ENCODE measurements around the gene VPS33A.
"Not testable (repeated sequence)": the region's sequence is repeated elsewhere in the genome, so short reads cannot be mapped to it uniquely, and the experiment has no call there.

The VPS33A gene

DNA sequence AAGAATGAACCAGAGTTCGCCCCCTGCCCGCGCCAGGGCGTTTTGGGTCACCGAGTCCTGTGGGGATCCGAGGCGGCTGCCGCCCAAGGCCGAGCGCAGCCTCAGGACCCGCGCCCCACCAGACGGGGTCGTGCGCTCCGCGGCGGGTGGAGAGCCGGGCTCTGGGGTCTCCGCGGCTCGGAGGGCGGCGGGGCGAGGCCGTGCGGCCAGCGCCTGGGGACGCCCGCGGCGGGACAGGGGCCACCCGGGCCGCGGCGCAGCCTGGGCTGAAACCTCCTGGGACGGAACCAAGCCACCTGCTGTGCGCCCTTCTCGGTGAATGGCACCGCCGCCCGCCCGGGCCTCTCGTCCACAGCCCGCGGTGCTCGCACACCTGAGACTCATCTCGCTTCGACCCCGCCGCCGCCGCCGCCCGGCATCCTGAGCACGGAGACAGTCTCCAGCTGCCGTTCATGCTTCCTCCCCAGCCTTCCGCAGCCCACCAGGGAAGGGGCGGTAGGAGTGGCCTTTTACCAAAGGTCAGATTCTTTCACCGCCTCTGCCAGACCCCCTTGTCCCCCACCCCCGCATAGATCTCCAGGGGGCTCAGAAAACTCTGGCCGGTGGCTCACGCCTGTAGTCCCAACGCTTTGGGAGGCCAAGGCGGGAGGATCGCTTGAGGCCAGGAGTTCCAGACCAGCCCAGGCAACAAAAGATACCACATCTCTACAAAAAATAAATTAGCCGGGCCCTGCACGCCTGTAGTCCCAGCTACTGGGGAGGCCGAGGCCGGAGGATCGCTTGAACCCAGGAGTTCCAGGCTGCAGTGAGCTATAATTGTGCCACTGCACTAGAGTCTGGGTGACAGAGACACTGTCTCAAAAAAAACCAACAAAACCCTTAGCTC is 61.9 kb downstream of the VPS33A start:
- DNase-seq (ENCODE audit: low spot score) = no peak

DNA sequence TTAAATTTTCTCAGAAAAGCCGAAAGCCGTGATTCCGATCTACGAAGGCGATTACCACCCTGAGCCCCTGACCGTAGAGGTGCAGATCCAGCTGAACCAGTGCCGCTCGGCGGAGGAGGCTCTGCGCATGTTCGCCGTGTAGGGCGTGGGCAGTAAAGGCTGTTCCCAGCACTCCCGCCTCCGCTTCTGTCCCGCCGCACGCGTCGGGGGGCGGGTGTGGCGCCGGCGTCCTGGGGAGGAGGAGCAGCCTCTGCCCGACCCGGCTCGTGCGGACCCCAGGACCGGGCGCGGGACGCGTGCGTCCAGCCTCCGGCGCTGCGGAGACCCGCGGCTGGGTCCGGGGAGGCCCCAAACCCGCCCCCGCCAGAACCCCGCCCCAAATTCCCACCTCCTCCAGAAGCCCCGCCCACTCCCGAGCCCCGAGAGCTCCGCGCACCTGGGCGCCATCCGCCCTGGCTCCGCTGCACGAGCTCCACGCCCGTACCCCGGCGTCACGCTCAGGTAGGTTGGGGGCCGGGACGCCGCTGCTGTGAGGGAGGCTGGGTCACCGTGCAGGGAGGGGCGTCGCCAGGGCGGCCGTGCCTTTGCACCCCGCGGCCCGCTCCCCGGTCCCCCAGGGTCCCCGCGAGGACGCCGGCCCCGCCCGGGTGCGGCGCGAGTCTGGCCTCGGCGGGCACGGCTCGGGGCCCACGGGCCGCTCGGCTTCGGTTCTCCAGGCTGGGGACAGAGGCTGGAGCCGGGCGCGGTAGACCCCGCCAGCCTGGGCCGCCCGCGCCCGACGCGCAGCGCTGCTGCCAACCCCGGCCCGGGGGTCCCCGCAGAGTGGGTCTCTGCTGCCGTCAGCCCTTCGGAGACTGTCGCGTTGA is 62.8 kb downstream of the VPS33A start, which contains the start of gene B3GNT4:
Gene B3GNT4, plus strand, starts transcription at position 409 of the 866 bp plus-strand sequence. CDS start 910 bp downstream, outside the sequence.
- DNase-seq (ENCODE audit: low spot score) = peak; percentile 70

DNA sequence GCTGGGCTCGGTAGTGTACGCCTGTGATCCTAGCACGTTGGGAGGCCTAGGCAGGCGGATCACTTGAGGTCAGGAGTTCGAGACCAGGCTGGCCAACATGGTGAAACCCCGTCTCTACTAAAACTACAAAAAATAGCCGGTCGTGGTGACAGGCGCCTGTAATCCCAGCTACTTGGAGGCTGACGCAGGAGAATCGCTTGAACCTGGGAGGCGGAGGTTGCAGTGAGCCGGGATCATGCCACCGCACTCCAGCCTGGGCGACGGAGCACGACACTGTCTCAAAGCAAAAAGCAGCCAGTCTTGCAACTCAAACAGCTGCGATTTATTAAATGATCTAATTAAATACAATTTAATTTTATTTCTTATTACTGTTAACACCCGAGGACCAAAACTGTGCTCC is 63.5 kb downstream of the VPS33A start:
- not testable (repeated sequence) for DNase-seq (ENCODE audit: low spot score)

DNA sequence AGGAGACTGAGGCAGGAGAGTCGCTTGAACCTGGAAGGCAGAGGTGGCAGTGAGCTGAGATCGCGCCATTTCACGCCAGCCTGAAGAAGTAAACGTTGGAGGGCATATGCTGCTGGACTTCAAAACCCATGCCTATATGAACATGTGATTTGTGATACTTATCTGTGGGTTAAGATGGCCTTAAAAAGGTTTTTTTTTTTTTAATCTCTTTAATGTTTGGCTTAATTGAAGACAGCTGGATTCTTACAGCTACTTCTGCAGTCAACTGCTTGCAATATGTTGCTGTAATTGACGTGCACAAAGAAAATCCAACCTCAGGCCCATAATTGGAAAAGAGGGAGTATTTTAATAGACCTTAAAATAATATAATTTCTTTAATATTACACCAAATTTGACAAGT is 64.3 kb downstream of the VPS33A start:
- no peak for DNase-seq (ENCODE audit: low spot score)

DNA sequence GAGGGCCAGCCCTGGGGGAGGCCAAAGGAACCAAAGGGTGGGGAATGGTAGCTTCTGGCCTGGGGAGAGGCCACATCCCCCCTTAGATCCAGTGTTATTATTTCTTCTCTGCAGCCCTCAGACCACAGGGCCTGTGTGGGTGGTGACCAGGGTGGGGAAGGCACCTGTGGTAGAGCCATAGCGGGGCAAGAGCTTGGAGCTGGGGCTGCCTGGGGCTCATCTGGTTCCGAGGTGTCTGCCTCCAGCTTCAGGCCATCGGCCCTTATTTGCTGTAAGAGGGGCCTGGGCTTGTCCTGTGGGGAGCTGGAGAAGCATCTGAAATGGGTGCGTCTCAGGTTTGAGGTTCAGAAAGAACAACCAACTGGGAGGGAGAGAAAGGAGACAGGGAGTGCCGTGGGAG is 64.9 kb downstream of the VPS33A start:
- no peak for DNase-seq (ENCODE audit: low spot score)

DNA sequence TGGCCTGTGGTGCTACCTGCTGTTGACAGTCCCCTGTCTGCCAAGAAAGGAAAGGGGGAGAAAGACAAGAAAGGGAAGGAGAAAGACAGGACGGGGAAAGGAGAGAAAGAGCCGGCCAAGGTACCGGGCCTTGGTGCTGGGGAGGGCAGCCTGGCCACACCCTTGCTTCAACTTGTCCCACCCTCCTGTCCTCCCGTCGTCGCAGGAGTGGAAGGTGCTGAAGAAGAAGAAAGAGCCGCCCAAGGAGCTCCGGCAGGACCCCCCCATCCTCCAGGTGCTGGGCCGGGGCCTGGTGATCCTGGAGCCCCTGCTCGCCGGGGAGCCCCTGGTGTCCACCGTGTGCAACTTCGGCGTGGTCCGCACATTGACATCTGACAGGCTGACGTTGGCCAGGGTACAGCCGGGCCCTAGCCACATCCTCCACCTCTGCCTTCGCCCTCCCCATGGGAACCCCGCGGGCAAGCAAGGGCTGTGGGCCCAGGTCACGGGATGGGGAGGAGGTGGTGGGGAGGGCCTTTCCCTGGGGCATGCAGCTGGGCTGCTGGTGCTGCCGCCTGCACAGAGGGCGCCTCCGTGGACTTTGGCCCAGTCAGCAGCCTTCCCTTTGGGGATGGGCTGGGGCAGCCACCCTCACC is 65.6 kb downstream of the VPS33A start:
- no peak for DNase-seq (ENCODE audit: low spot score)

DNA sequence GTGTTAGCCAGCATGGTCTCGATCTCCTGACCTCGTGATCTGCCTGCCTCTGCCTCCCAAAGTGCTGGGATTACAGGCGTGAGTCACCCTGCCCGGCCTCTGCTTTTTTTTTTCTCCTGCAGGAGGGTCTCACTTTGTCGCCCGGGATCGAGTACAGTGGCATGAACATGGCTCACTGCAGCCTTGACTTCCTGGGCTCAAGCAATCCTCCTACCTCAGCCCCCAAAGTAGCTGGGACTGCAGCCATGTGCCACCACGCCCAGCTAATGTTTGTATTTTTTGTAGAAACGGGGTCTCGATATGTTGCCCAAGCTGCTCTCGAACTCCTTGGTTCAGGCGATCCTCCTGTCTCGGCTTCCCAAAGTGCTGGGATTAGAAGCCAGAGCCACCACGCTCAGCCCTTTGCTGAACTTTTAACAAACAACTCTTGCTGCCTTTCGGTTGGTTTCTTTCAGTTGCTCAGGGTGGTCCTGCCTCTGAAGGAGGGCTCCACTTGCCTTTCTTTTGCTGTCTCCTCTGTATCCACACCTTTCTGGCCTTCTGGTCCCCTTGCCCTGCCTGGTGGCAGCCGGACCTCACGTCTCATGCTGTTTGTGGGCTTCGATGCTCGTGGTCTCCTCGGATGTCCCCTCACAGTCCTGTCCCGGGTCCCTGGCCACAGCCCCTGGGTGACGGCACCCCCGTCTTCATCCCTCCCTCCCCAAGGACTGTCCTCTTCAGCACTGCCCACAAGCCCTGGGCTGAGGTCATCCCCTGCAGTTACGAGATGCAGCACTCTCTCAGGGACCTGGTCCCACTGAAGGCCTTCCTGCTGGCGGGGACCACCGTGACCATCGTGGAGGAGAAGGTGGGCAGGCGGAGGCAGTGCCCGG is 66.6 kb downstream of the VPS33A start:
- DNase-seq (ENCODE audit: low spot score) = no peak

DNA sequence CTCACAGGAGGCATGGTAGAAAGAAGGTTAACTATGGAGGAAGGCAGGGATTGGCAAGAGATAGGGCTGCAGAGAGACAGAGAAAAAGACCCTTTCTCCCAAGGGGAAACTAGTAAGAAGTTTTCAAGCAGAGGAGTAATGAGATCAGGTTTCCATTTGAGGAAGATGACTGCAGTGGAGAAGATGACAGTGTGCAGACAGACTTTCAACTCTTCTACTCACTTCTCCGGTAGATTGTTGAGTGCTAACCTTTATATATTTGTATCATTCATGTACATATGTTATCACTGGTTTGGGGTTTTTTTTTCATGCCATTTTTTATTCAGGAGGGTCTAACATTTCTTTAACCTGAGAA is 68.7 kb downstream of the VPS33A start:
- no peak for DNase-seq (ENCODE audit: low spot score)

DNA sequence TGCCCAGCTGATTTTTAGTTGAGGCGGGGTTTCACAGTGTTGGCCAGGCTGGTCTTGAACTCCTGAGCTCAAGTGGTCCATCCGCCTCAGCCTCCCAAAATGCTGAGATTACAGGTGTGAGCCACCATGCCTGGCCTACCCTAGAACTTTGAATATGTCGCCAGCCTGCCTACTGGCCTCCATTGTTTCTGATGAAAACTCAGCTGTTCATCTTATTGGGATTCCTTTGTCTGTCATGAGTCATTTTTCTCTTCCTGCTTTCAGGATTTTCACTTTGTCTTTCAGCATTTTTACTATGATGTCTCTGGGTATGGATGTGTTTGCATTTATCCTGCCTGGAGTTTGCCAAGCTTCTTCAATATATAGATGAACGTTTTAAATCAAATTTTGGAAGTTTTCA is 70.9 kb downstream of the VPS33A start:
- no peak for DNase-seq (ENCODE audit: low spot score)

DNA sequence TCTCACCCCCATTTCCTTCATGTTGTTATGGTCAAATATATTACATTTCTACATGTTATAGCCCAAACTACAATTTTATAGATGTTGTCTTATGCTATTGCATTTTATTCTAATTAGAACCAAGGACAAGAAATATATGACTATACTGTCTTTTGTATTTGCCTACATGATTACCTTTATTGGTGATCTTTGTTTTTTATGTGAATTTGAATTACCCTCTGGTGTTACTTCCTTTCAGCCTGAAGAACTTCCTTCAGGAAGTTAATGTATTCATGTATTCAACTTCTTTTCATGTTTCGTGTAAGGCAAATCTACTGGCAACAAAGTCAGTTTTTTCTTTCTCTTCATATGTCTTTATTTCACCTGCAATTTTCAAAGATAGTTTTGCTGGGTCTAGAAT is 71.5 kb downstream of the VPS33A start:
- no peak for DNase-seq (ENCODE audit: low spot score)

DNA sequence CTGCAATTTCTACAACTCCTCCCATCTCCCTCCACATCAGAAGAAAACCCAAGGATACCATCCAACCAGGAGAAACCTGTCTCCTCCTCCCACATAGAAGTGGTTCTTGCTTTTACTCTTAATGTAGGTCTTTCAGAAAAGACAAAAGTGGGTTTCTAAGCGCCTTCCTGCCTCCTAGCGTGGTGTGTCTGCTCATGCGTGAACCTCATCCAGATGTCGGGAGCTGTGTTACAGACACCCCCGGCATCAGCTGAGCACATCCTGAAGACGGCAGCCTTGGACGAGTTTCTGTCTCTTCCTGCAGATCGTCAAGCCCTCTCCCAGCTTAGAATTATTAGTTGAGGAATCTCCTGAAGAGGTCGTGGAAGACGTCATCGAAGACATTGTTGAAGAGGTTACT is 73.9 kb downstream of the VPS33A start:
- no peak for DNase-seq (ENCODE audit: low spot score)

DNA sequence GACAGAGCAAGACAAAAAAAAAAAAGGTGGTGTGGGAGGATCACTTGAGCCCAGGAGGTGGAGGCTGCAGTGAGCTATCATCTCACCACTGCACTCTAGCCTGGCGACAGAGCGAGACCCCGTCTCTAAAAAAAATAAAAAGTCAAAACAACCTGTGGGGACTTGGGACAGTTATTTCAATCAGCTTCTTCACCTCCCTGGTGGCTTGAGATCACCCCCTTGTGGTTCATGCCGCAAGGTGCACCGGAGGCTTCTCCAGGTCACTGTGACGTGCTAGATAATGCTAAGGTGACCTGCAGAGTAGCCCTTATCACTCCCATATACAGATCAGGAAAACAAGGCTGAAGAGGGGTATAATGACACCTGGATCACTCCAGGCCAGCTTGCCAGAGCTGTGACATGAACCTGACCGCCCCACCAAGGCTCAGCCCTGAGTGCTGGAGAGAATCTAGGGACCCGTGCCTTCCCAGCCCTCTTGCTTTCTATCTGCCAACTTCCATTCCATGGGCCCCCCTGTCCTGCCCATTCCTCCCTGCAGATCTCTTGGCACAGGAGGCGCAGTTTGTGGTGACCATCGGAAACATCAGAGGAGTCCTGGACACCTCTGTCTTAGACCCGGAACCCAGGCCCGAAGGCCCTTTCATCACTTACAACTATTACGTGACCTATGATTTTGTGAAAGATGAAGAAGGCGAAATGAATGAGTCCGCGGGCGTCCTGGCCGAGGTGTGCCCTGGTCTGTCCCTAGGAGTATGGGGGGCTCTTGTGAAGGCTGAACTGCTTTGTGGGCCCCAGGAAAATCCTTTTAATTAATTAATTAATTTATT is 75.2 kb downstream of the VPS33A start:
- DNase-seq (ENCODE audit: low spot score) = peak; percentile 86

DNA sequence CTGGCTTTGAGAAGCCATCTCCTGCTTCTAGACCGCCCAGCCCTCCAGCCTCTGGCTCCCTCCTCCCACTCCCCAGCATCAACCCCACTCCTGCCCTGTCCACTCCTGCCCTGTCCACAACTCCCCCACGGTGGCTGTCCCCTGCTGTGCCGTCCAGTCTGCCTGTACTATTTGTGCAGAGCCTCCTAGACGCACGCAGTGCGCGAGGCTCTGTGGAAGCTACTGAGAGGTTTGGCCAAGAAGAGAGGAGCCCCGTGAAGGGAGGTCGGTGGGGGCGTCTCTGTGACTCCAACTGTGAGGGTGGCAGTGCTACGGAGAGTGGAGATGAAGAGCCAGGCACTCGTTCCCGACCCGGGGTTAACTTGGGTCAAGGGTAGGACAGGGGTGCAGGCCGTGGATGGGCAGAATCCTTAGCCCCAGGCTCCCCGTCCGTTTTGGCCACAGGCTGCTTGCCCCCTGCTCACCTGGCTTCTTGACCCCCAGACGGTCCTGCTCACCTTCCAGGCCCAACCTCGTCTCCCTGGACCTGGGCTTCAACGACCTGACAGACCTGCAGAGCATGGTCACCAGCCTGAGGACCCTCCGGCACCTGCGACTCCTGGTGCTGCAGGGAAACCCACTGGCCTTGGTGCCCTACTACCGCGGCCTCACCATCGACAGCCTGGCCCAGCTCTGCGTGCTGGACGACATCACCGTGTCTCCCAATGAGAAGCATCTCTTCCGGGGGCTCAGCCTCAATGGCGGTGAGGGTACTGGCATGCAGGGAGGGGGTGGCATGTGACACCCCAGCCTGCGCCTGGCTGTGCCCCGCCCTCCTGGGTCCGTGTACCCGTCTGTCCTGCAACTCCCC is 76.4 kb downstream of the VPS33A start:
- no peak for DNase-seq (ENCODE audit: low spot score)

DNA sequence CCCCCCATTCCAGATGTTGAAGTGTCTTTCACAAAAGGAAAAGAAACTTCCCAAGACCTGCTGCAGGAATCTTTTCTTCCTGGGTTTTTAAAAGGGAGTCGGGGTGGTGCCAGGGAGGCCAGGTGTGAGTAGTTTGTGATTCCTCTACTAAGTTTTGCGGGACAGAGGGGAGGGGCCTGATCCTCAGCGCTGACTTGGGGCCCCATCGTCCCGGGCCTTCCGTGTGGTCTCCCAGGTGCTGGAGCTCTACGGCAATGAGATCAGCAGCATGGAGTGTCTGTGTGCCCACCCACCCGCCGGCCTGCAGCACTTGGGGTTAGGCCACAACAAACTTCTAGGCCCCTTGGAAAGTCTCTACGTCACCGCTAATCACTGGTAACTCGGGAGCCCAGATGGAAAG is 78.8 kb downstream of the VPS33A start:
- DNase-seq (ENCODE audit: low spot score) = no peak

DNA sequence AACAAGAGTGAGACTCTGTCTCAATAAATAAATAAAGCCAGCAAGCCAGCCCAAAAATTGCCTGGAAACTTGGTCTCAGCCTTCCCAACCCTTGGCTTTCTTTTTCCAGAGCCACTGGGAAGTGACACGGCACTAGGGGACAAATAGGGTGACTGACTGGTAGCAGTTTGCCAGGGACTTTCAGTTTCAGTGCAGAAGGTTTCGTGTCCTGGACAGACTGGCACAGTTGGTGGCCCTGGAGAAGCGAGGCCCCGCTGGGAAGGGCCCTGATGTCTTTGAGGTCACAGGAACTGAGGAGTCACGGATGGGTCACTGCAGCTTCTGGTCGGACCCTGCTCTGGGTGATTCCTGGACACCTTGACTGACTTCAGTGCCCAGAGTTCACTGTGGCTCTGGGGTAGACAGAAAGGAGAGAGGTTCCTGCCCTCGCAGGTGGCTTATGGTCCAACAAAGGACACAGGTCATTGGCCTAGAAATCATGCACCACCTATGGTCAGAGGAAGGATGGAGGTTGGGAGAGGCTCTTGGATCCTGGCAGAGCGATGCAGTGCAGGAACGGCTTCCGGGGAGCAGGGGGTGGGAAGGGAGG is 80.7 kb downstream of the VPS33A start:
- DNase-seq (ENCODE audit: low spot score) = no peak

DNA sequence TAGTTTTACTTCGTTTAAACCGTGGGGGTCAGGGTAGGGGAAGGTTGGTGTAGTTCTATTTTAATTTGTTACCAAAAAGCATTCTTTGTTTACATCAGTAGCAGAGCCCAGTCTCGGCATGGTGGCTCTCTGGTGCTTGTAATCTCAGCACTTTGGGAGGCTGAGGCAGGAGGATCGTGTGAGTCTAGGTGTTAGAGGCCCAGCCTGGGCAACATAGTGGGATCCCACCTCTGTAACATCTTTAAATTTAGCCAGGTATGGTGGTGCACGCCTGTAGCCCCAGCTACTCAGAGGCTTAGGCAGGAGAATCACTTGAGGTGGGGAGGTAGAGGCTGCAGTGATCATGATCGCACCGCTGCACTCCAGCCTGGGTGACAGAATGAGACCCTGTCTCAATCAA is 81.2 kb downstream of the VPS33A start:
- no peak for DNase-seq (ENCODE audit: low spot score)

DNA sequence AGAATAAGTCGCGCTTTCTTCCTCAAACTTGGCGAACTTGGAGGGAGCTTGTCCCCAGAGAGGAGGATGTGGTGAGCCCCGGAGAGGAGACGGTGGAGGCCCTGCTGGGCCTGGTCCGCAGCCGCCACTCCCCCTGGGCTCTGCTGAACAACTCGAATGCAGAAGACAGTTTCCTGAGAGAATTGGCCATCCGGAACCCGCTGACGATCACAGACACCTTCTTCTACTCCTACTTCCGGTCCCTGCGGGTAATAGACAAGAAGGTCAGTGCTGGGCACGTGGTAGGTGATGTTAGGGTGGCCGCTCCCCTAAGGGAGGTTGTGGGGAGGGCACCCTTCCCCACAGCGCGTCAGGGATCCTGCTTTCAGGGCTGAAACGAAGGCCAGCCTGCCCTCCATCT is 81.8 kb downstream of the VPS33A start:
- DNase-seq (ENCODE audit: low spot score) = no peak

DNA sequence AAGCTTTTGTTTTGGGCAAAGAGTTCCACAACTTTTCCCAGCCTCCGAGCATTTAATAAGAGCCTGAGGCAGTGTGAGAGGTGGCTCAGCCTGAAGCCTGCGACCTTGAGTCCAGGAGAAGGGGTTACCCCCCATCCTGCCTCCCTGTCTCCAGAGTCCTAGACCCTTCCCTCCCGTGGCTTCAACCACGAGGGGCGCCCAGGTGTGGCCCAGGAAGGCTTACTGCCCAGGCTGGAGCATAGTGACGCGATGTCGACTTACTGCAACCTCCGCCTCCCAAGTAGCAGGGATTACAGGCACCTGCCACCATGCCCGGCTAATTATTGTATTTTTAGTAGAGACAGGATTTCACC is 82.7 kb downstream of the VPS33A start:
- no peak for DNase-seq (ENCODE audit: low spot score)

DNA sequence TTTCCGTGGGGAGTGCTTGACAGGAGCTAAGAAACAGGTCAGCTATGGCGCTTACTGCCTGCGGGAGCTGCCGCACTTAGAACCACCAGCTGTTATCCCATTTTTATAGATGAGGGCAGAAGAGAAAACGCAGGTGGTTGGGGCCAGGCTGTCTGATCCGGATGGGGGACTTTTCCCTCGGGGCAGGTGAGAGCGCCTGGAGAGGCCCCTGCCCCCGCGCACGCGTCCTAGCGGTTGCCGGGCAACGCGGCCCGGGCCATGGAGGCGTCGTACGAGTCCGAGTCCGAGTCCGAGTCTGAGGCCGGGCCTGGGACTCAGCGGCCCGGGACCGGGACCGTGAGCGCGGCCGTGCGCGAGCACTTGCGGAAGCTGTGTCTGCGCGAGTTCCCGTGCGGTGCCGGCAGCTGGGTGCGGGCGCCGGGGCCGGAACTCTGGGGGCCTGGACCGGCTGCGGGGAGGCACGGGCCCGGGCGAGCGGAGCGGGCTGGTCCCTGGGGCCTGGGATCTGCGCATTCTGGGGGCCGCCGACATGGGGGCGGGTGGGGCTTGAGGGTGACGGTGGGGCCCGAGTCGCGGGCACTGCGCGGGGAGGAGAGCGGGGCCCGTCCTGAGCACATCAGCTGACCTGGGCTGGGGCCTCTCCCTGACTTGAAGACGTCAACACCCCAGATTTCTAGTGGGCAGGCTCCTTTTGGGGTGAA is 83.3 kb downstream of the VPS33A start, which contains the start of gene LRRC43:
Gene LRRC43, plus strand, starts transcription at position 237 of the 701 bp plus-strand sequence. Its CDS starts 22 bp downstream, at position 259.
- peak; percentile 66 for DNase-seq (ENCODE audit: low spot score)
